ENCODE results near the gene ABLIM1. TPM values are rescaled to one million over a fixed set of nuclear protein-coding genes. Genes with fewer than 3 reads are reported as not detected.

The ABLIM1 gene
- total RNA-seq, 6 experiments from 2014 or later: 38.8 to 76.5 (median 50.6) TPM

DNA sequence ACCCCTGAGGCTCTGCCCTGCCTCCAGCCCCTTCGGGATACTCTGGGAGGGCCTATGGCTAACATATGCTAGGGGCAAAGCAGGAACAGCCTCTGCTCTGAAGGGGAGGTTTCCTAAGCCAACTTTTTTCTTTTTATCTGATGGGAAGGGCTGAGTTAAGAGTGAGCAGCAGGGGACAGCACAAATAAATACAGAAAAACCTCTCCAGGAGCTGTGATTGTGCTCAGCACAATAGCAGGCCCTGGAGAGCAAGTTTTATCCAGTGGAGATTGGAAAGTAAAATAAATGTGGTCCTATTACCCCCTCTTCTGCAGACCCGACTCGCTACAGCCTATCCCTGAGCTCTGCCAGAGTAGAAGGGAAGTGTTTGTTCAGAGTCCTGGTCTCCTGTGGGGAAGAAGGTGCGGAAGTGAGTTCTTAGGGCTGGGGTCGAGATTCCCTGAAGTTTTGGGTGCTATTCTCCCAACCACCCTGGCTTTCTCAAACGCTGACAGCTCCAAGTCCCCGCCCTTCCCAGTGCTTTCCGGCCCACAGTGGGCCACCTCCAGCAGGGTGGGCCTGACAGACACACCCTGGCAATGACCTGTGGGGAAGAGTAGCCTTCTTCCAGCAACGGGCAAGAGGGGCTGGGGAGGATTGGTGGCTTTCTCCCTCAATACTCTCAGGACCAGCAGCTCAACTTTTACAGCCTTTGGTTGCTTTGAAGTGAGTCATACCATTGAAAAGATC, 230.8 kb downstream of the ABLIM1 start:
- Histone ChIP-seq H3K36me3 (no peaks in the 10 kb centered on the region), H3K4me3 (no peak overlapping the region), H3K9me3 (no peaks in the 10 kb centered on the region), H3K4me1 (no peaks in the 10 kb centered on the region), H3K27ac (no peak overlapping the region), H3K27me3 (no peaks in the 10 kb centered on the region)
- 43% methylated on average over 1 of the region's 9 CpGs for WGBS (ENCODE audit: insufficient coverage, low coverage, low lambda C conversion rate, missing lambda C conversion rate)
- TF ChIP-seq, protein P1, sequence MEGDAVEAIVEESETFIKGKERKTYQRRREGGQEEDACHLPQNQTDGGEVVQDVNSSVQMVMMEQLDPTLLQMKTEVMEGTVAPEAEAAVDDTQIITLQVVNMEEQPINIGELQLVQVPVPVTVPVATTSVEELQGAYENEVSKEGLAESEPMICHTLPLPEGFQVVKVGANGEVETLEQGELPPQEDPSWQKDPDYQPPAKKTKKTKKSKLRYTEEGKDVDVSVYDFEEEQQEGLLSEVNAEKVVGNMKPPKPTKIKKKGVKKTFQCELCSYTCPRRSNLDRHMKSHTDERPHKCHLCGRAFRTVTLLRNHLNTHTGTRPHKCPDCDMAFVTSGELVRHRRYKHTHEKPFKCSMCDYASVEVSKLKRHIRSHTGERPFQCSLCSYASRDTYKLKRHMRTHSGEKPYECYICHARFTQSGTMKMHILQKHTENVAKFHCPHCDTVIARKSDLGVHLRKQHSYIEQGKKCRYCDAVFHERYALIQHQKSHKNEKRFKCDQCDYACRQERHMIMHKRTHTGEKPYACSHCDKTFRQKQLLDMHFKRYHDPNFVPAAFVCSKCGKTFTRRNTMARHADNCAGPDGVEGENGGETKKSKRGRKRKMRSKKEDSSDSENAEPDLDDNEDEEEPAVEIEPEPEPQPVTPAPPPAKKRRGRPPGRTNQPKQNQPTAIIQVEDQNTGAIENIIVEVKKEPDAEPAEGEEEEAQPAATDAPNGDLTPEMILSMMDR (IDR thresholded peaks at IDR 0.05): no peak
- no peak for TF ChIP-seq POLR2A (IDR thresholded peaks at IDR 0.05)
- DNase-seq: no peak
- ATAC-seq: peak; percentile 12 to 24 (median 18)
- intact Hi-C loops (cut with DNase I): no loop called here

DNA sequence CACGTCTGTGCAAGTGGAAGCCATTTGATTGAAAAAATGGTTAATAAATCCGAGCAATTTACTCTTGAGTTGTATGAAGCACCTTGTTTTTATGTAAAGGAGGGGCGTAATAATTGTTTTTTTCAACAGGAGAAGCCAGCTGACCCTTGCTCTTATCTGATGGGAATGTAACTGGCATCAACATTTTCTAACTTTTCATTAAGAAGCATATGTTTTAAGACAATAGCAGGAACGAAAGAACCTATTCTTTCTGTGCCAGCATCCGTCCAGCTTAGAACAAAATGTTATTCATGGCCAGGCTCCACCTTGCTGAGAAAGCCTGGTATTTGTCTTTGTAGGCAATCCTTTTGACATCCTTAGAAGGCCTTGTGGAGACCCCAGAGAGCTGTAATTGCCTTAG, 231.6 kb downstream of the ABLIM1 start:
- 55% methylated on average over 4 of the region's 5 CpGs for WGBS (ENCODE audit: insufficient coverage, low coverage, low lambda C conversion rate, missing lambda C conversion rate)
- ATAC-seq (no peak), DNase-seq (no peak)
- no peak overlapping the region for H3K27ac ChIP-seq
- no peaks in the 10 kb centered on the region for H3K27me3 ChIP-seq
- no peak overlapping the region for H3K4me3 ChIP-seq
- H3K9me3 ChIP-seq: no peaks in the 10 kb centered on the region
- H3K36me3 ChIP-seq: no peaks in the 10 kb centered on the region
- H3K4me1 ChIP-seq: no peaks in the 10 kb centered on the region
- intact Hi-C loops (cut with DNase I): no loop called here
- no peak for TF ChIP-seq POLR2A (IDR thresholded peaks at IDR 0.05)

DNA sequence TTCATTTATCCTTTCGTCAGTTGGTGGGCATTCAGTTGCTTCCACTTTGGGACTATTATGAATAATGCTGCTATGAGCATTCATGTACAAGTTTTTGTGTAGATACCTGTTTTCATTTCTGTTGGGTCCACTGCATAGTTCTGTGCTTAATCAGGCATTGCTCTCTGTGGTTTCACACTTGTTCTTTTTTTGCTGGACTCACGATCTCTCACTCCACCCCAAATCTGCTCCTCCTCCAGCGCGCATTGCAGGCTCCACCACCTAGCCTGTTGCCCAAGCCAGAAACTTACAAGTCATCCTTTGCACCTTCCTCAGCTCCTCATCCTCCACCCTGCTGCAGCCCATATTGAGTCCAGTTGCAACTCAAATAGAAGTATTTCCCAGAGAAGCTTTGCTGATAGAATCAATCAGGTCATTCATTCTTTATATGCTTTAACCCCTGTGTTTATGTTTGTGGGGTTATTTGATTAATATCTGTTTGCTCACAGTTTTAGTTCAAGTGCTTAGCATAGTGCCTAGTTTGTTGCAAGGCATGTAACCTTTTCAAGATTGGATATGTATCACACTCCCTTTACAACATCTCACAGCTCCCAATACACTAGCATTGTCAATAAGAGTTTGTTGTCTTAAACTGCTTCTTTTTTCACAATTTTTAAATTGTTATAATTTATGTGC, 237.1 kb downstream of the ABLIM1 start:
- WGBS (ENCODE audit: insufficient coverage, low coverage, low lambda C conversion rate, missing lambda C conversion rate): 62% methylated on average over 4 of the region's 4 CpGs
- no peaks in the 10 kb centered on the region for H3K36me3 ChIP-seq
- no peaks in the 10 kb centered on the region for H3K9me3 ChIP-seq
- TF ChIP-seq, protein P1 (IDR thresholded peaks at IDR 0.05): no peak
- TF ChIP-seq POLR2A (IDR thresholded peaks at IDR 0.05): no peak
- H3K4me1 ChIP-seq: no peaks in the 10 kb centered on the region
- H3K4me3 ChIP-seq: no peak overlapping the region
- no peak overlapping the region for H3K27ac ChIP-seq
- DNase-seq (no peak), ATAC-seq (no peak)
- no peaks in the 10 kb centered on the region for H3K27me3 ChIP-seq
- intact Hi-C loops (cut with DNase I): no loop called here

DNA sequence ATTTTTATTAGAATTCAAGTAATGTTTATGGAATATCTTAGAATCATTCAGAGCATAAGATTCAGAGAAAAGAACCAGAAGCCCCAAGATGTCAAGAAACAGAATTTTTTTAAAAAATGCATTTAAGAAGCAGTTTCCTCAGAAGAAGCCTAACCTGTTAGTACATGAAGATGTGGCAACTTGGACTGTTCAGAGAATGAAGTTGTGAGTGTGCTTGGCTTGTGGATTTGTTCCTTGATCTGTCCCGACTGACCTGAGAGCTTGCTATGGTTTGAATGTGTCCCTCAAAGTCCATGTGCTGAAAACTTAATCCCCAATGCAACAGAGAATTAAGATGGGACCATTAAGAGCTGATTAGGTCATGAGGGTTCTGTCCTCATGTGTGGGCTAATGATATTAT, 240.0 kb downstream of the ABLIM1 start:
- Histone ChIP-seq H3K27ac (no peak overlapping the region), H3K36me3 (no peaks in the 10 kb centered on the region), H3K27me3 (no peaks in the 10 kb centered on the region), H3K4me3 (no peak overlapping the region), H3K9me3 (no peaks in the 10 kb centered on the region), H3K4me1 (no peaks in the 10 kb centered on the region)
- DNase-seq: no peak
- ATAC-seq: no peak
- intact Hi-C loops (cut with DNase I): no loop called here
- no CpG with 5 or more reads among the region's 1 CpG for WGBS (ENCODE audit: insufficient coverage, low coverage, low lambda C conversion rate, missing lambda C conversion rate)
- TF ChIP-seq, protein P1 (IDR thresholded peaks at IDR 0.05): no peak
- no peak for TF ChIP-seq POLR2A (IDR thresholded peaks at IDR 0.05)
